Body of pancreas (tissue), 4 donors: ENCODE data around the gene HNRNPL.

Experiments
- POLR2A ChIP-seq, 3 donors: fragments of 450-650 bp; IDR thresholded peaks; one replicate each; pipeline ENCODE4 v1.6.1; 2016; ENCODE audit warnings: antibody characterized with exemption in 3 of 3, mild to moderate bottlenecking in 2 of 3
- TF ChIP-seq, protein P1 (sequence below), 7 experiments: fragments of 450-650 bp in 4 of 7; fragments of 200-600 bp in 3 of 7; sonication (generic) in 3 of 7; IDR thresholded peaks; one replicate each; pipeline ENCODE4 v1.5.1; 2016 to 2019; ENCODE audit warnings: antibody characterized with exemption in 7 of 7

DNA sequence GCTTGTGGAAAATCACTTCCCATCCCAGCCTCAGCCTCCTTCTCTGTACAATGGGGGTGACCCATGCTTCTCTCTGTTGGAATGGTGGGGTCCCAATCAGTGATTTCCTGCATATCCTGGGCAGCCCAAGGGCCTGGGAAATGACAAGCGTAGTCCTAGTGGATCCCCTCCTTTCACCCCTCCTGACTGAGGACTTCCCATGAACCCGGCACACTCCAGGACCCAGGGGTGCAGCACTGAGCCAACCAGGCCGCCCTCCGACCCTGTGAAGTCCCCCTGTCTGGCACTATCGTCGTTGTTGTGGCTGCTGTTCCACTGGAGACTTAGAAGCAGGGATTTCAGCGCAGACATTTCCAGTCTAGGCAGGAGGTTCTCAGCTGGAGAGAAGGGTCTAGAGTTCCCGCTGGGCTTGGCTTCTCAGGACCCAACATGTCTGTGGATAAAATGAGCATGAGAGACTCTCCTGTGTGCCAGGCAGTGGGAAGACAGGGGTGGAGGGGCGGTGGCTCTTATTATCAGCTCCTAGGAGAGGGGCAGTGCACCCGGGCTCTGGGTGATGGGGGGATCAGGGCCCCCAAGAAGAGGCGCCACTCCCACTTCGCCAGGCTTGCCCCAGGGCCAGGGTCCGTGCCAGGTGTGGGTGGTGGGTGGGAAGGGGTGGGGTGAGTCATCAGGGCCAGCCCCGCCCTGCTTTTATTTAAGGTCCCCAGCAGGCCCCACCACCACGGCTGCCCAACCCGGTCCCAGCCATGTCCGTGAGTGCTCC lies 61.1 kb downstream of the HNRNPL start, which contains the start of gene LGALS7B:
- TF ChIP-seq, protein P1, sequence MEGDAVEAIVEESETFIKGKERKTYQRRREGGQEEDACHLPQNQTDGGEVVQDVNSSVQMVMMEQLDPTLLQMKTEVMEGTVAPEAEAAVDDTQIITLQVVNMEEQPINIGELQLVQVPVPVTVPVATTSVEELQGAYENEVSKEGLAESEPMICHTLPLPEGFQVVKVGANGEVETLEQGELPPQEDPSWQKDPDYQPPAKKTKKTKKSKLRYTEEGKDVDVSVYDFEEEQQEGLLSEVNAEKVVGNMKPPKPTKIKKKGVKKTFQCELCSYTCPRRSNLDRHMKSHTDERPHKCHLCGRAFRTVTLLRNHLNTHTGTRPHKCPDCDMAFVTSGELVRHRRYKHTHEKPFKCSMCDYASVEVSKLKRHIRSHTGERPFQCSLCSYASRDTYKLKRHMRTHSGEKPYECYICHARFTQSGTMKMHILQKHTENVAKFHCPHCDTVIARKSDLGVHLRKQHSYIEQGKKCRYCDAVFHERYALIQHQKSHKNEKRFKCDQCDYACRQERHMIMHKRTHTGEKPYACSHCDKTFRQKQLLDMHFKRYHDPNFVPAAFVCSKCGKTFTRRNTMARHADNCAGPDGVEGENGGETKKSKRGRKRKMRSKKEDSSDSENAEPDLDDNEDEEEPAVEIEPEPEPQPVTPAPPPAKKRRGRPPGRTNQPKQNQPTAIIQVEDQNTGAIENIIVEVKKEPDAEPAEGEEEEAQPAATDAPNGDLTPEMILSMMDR (IDR thresholded peaks at IDR 0.05) = no peak
- no peak for TF ChIP-seq POLR2A (IDR thresholded peaks at IDR 0.05)
